OCI-LY3 (cell line): ENCODE data around the gene SHLD2.
"Not testable (repeated sequence)": the region's sequence is repeated elsewhere in the genome, so short reads cannot be mapped to it uniquely, and the experiment has no call there.

Source experiments
- H2AFZ ChIP-seq: fragments of 200-600, 300-600 bp; shearing (Covaris generic); 2 replicates; pipeline ENCODE4 v1.6.0; 2014; ENCODE audit warnings: antibody characterized with exemption, low read depth, low read length
- H3K27ac ChIP-seq: fragments of 200-600, 300-600 bp; sonication (generic); 2 replicates; pipeline ENCODE4 v1.5.1; 2014; ENCODE audit warnings: mild to moderate bottlenecking, low read length, moderate library complexity, mixed read lengths
- H3K27me3 ChIP-seq: fragments of 200-600, 300-600 bp; sonication (generic); 2 replicates; pipeline ENCODE4 v1.6.1; 2014; ENCODE audit warnings: low read depth, low read length, mixed read lengths
- H3K36me3 ChIP-seq: fragments of 200-600, 300-600 bp; sonication (generic); replicated peaks from 2 replicates; pipeline ENCODE3; 2014; ENCODE audit warnings: low read depth, low read length, mixed read lengths
- H3K4me1 ChIP-seq: fragments of 300-600, 200-600 bp; sonication (generic); 2 replicates; pipeline ENCODE4 v1.6.1; 2014; ENCODE audit warnings: low read length, mixed read lengths
- H3K4me2 ChIP-seq: fragments of 200-600, 300-600 bp; sonication (generic); 2 replicates; pipeline ENCODE4 v1.6.1; 2014; ENCODE audit warnings: low read length, mixed read lengths
- H3K4me3 ChIP-seq: fragments of 300-600, 200-600 bp; sonication (generic); 2 replicates; pipeline ENCODE4 v1.5.1; 2014; ENCODE audit warnings: antibody characterized with exemption, mild to moderate bottlenecking, low read length, moderate library complexity
- H3K79me2 ChIP-seq: fragments of 300-600, 200-600 bp; shearing (Covaris generic); 2 replicates; pipeline ENCODE4 v1.6.1; 2014; ENCODE audit warnings: mild to moderate bottlenecking, low read length, mixed read lengths
- H3K9ac ChIP-seq: fragments of 300-600, 200-600 bp; shearing (Covaris generic); 2 replicates; pipeline ENCODE4 v1.6.0; 2014; ENCODE audit warnings: mild to moderate bottlenecking, low read length, moderate library complexity
- H3K9me3 ChIP-seq: fragments of 200-600, 300-600 bp; shearing (Covaris generic); 2 replicates; pipeline ENCODE4 v1.6.1; 2014; ENCODE audit warnings: low read length, mixed read lengths; ENCODE audit not compliant: insufficient read depth
- H4K20me1 ChIP-seq: fragments of 200-600, 300-600 bp; sonication (generic); 2 replicates; pipeline ENCODE4 v1.6.1; 2016; ENCODE audit warnings: low read length, mixed read lengths; ENCODE audit not compliant: insufficient read depth
- EZH2phosphoT487 ChIP-seq: fragments of 200-600 bp; shearing (Covaris generic); IDR thresholded peaks from 2 replicates; pipeline ENCODE4 v1.6.1; 2018; ENCODE audit warnings: antibody characterized with exemption, mixed run types, low read depth
- TF ChIP-seq, protein P1 (sequence below): fragments of 200-600, 300-600 bp; sonication (generic); IDR thresholded peaks from 2 replicates; pipeline ENCODE4 v1.5.1; 2014; ENCODE audit warnings: antibody characterized with exemption, low read length, low read depth

Gene SHLD2

DNA sequence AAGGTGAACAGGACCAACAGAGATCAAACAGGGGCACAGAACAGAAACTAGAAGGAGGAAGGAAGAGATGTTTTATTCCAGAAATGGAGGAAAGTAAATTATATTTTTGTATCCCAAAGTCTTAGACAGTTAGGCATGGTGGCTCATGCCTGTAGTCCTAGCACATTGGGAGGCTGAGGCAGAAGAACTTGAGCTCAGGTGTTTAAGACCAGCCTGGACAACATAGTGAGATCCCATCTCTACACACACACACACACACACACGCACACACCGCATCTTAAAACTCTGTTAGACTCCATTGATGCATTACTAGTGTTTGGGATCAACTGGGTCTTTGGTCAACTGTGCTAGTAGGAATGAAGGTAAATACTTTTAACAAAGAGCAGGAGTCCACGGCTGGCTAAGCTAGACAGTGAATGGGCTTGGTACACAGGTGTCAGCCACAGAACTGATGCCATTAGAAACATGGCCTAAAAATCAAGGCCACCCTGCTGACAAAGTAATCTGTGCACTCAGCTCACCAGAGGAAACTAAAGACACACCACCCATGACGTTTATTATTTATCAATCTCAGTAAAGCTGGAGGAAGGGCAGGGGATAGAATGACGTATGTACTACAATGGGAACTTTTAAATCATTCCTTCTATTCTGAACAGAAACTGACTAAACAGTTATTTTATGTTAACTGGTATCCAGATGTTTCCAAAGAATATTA is 11.3 kb upstream of the SHLD2 start:
- not testable (repeated sequence) for H3K9ac ChIP-seq, H2AFZ ChIP-seq, H3K4me3 ChIP-seq, H3K27me3 ChIP-seq, H3K36me3 ChIP-seq, H3K9me3 ChIP-seq, H3K27ac ChIP-seq
- peak overlapping the region; percentile 37; the same call in 1 of the 2 replicates for H3K4me2 ChIP-seq
- peaks cover 14% of the 10 kb centered on the region for H3K4me1 ChIP-seq
- H4K20me1 ChIP-seq: peaks cover 30% of the 10 kb centered on the region
- H3K79me2 ChIP-seq: peaks cover 54% of the 10 kb centered on the region

GRCh38 chr10:87084291-87084782 is 10.7 kb upstream of the SHLD2 start:
- not testable (repeated sequence) for H3K27ac ChIP-seq

GRCh38 chr10:87085537-87085936 is 9.5 kb upstream of the SHLD2 start:
- Histone ChIP-seq H3K36me3 (peaks cover 22% of the 10 kb centered on the region), H3K9ac (no peak overlapping the region)

More at GRCh38 chr10:87084291-87084782, 10.7 kb upstream of the SHLD2 start:
- not testable (repeated sequence) for H3K9me3 ChIP-seq, H2AFZ ChIP-seq, H3K27me3 ChIP-seq, H3K4me3 ChIP-seq, H3K9ac ChIP-seq
- Histone ChIP-seq H4K20me1 (peaks cover 33% of the 10 kb centered on the region), H3K4me1 (peaks cover 14% of the 10 kb centered on the region), H3K79me2 (peaks cover 60% of the 10 kb centered on the region), H3K4me2 (peak overlapping the region; percentile 37), H3K36me3 (peaks cover 15% of the 10 kb centered on the region)

GRCh38 chr10:87089746-87090145 is 5.3 kb upstream of the SHLD2 start:
- H3K27ac ChIP-seq: no peak overlapping the region
- TF ChIP-seq, protein P1, sequence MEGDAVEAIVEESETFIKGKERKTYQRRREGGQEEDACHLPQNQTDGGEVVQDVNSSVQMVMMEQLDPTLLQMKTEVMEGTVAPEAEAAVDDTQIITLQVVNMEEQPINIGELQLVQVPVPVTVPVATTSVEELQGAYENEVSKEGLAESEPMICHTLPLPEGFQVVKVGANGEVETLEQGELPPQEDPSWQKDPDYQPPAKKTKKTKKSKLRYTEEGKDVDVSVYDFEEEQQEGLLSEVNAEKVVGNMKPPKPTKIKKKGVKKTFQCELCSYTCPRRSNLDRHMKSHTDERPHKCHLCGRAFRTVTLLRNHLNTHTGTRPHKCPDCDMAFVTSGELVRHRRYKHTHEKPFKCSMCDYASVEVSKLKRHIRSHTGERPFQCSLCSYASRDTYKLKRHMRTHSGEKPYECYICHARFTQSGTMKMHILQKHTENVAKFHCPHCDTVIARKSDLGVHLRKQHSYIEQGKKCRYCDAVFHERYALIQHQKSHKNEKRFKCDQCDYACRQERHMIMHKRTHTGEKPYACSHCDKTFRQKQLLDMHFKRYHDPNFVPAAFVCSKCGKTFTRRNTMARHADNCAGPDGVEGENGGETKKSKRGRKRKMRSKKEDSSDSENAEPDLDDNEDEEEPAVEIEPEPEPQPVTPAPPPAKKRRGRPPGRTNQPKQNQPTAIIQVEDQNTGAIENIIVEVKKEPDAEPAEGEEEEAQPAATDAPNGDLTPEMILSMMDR: no peak
- TF ChIP-seq EZH2phosphoT487: no peak
- no peaks in the 10 kb centered on the region for H3K27me3 ChIP-seq
- no peak overlapping the region for H3K4me2 ChIP-seq
- no peak overlapping the region for H2AFZ ChIP-seq
- no peak overlapping the region for H3K4me3 ChIP-seq
- H3K4me1 ChIP-seq: peaks cover 18% of the 10 kb centered on the region
- H4K20me1 ChIP-seq: peaks cover 57% of the 10 kb centered on the region
- H3K9ac ChIP-seq: no peak overlapping the region
- H3K79me2 ChIP-seq: peaks cover 84% of the 10 kb centered on the region
- peaks cover 35% of the 10 kb centered on the region for H3K36me3 ChIP-seq
- H3K9me3 ChIP-seq: no peaks in the 10 kb centered on the region

More at GRCh38 chr10:87085537-87085936, 9.5 kb upstream of the SHLD2 start:
- H3K4me1 ChIP-seq: peaks cover 14% of the 10 kb centered on the region
- H3K79me2 ChIP-seq: peaks cover 72% of the 10 kb centered on the region
- no peak overlapping the region for H3K27ac ChIP-seq
- no peak overlapping the region for H2AFZ ChIP-seq
- no peaks in the 10 kb centered on the region for H3K27me3 ChIP-seq
- H3K4me2 ChIP-seq: no peak overlapping the region
- no peak overlapping the region for H3K4me3 ChIP-seq
- TF ChIP-seq, protein P1: no peak
- no peak for TF ChIP-seq EZH2phosphoT487
- H3K9me3 ChIP-seq: no peaks in the 10 kb centered on the region
- H4K20me1 ChIP-seq: peaks cover 44% of the 10 kb centered on the region

- no peak overlapping the region for H3K9ac ChIP-seq
- peaks cover 81% of the 10 kb centered on the region for H3K79me2 ChIP-seq
- H2AFZ ChIP-seq: no peak overlapping the region
- no peak overlapping the region for H3K4me2 ChIP-seq
- H4K20me1 ChIP-seq: peaks cover 51% of the 10 kb centered on the region
- peaks cover 14% of the 10 kb centered on the region for H3K4me1 ChIP-seq
- no peaks in the 10 kb centered on the region for H3K9me3 ChIP-seq
- H3K27ac ChIP-seq: no peak overlapping the region
- no peak overlapping the region for H3K4me3 ChIP-seq
- TF ChIP-seq EZH2phosphoT487: no peak
- TF ChIP-seq, protein P1: no peak
- peaks cover 32% of the 10 kb centered on the region for H3K36me3 ChIP-seq
- H3K27me3 ChIP-seq: no peaks in the 10 kb centered on the region
These were observed 4.2 kb upstream of the SHLD2 start for GRCh38 chr10:87090779-87091178.
